Pancreas (tissue), 10 donors: Measurements from ENCODE around the gene CXCL9. TPM values are rescaled to one million over a fixed set of nuclear protein-coding genes. Genes with fewer than 3 reads are reported as not detected.

ENCODE experiments used
- ATAC-seq, 4 donors: fragments of 200-7000 bp; cut with Tn5 transposase; one replicate each; pipeline versions ENCODE4 v1.8.0 to v1.9.1; 2020; ENCODE audit warnings: mild to moderate bottlenecking in 4 of 4, moderate library complexity in 4 of 4
- DNase-seq, 6 donors: peaks; one replicate each; pipeline ENCODE4 v3.0.0-alpha.2; 2020
- FAIRE-seq: peaks from 2 replicates; lab custom pipeline; 2012; peaks lifted over from hg19 to GRCh38; lab: Jason Lieb, UNC
- H3K27ac ChIP-seq, 4 donors: fragments of 200-600 bp; sonication (generic); 1 replicate in 3 of 4; 2 replicates in 1 of 4; pipeline versions ENCODE4 v1.5.0 to v1.8.0; 2020
- H3K27me3 ChIP-seq, 4 donors: fragments of 200-600 bp; one replicate each; pipeline ENCODE4 v1.8.0; 2021
- H3K36me3 ChIP-seq, 3 donors: fragments of 200-600 bp; sonication (generic) in 1 of 3; one replicate each; pipeline versions ENCODE4 v1.5.0 to v1.8.0; 2020 to 2021
- H3K4me1 ChIP-seq, 3 donors: fragments of 200-600 bp; one replicate each; pipeline ENCODE4 v1.8.0; 2021
- H3K4me3 ChIP-seq, 4 donors: fragments of 200-600 bp; sonication (generic) in 2 of 4; one replicate each; pipeline versions ENCODE4 v1.5.0 to v1.8.0; 2020 to 2021
- H3K9me3 ChIP-seq, 4 donors: fragments of 200-600 bp; one replicate each; pipeline ENCODE4 v1.8.0; 2021
- CTCF ChIP-seq, 4 donors: fragments of 200-600 bp; sonication (generic) in 3 of 4; IDR thresholded peaks; one replicate each; pipeline versions ENCODE4 v1.5.0 to v1.8.0; 2021; ENCODE audit warnings: antibody characterized with exemption in 4 of 4
- WGBS, 2 donors: extraction: QIAGEN DNeasy Blood & Tissue Kit; methylation state at CpG; one replicate each; pipeline ENCODE4 v1.1.7; 2013; 5-methylcytosine and 5-hydroxymethylcytosine counted together
- intact Hi-C, 3 donors: fragments of 100-400 bp; cut with DNase I; formaldehyde crosslinking; loops; one replicate each; pipeline versions ENCODE4 v1.11.1 to v1.14.2; 2022
- polyA plus RNA-seq, 2 donors: library from polyadenylated mRNA; stranded (reverse); fragments of 200-250 nt; gene quantifications; one replicate each; pipeline ENCODE4 v1.2.3, GENCODE V29; 2013
- total RNA-seq, 6 donors: library from RNA; stranded (reverse); fragmentation: NEBNext Ultra II Directional in 4 of 6; extraction: Animal tissue kit (Norgen Biotek cat#: 25700) in 4 of 6; gene quantifications; one replicate each; pipeline versions ENCODE4 v1.2.1 to v1.2.4, GENCODE V29; 2021 to 2023
- donor health status: healthy with polysubstance abuse.
- donor health status: DM: no; HTN: no; CAD: no; lungs with moderate emphysema.
- donor health status: DM: no; HTN: no; CAD: no.
- donor health status: control.
- donor health status: control.
- donor health status: Bipolar disorder and iron deficiency.
- donor health status: DM: yes; HTN: yes; CAD: no.
- donor health status: DM: no; HTN: no; CAD: no.
- donor health status: DM: no; HTN: no; CAD: no.
- donor health status: DM: yes; HTN: yes; CAD: no.

CXCL9 gene
- total and polyA plus RNA-seq, 8 donors = 0.05 to 0.87 (median 0.16) TPM; not detected in 1

- intact Hi-C loops = no loop called here
- no peak for ATAC-seq
Observed at GRCh38 chr4:75985116-75985515, 22.2 kb downstream of the CXCL9 start.

GRCh38 chr4:75980576-75980975 is 26.7 kb downstream of the CXCL9 start:
- Histone ChIP-seq H3K4me3 (no peak overlapping the region), H3K9me3 (no peaks in the 10 kb centered on the region), H3K36me3 (peaks cover 0 to 37% (median 18%) of the 10 kb centered on the region in 3 donors), H3K27ac (no peak overlapping the region), H3K27me3 (no peaks in the 10 kb centered on the region), H3K4me1 (no peaks in the 10 kb centered on the region)
- 87 to 96% methylated on average over 4 of the region's 4 CpGs for WGBS, 2 donors
- FAIRE-seq (no peak), ATAC-seq (no peak), DNase-seq (no peak)
- intact Hi-C loops = no loop called here
- TF ChIP-seq CTCF (IDR thresholded peaks at IDR 0.05) = no peak

More at GRCh38 chr4:75985116-75985515, 22.2 kb downstream of the CXCL9 start:
- Histone ChIP-seq H3K4me1 (peaks cover 0 to 8% (median 3%) of the 10 kb centered on the region in 3 donors), H3K9me3 (no peaks in the 10 kb centered on the region), H3K27me3 (no peaks in the 10 kb centered on the region), H3K27ac (no peak overlapping the region), H3K36me3 (peaks cover 0 to 11% (median 0%) of the 10 kb centered on the region in 3 donors), H3K4me3 (no peak overlapping the region)
- no peak for TF ChIP-seq CTCF (IDR thresholded peaks at IDR 0.05)
- 76 to 86% methylated on average over 3 of the region's 3 CpGs for WGBS, 2 donors
- no peak for DNase-seq
- FAIRE-seq = no peak

GRCh38 chr4:75976177-75976576 is 31.1 kb downstream of the CXCL9 start:
- intact Hi-C loops = no loop called here
- no peak for ATAC-seq

GRCh38 chr4:75973766-75974165 is 33.5 kb downstream of the CXCL9 start:
- no peak for TF ChIP-seq CTCF (IDR thresholded peaks at IDR 0.05)
- FAIRE-seq (no peak), ATAC-seq (no peak), DNase-seq (no peak)
- no peaks in the 10 kb centered on the region for H3K27me3 ChIP-seq
- intact Hi-C loops = no loop called here
- peaks cover 0 to 86% (median 56%) of the 10 kb centered on the region in 3 donors for H3K36me3 ChIP-seq
- no peak overlapping the region for H3K4me3 ChIP-seq
- no peaks in the 10 kb centered on the region for H3K4me1 ChIP-seq
- no peaks in the 10 kb centered on the region for H3K9me3 ChIP-seq
- H3K27ac ChIP-seq = no peak overlapping the region

More at GRCh38 chr4:75976177-75976576, 31.1 kb downstream of the CXCL9 start:
- TF ChIP-seq CTCF (IDR thresholded peaks at IDR 0.05) = no peak
- Histone ChIP-seq H3K4me3 (no peak overlapping the region), H3K9me3 (no peaks in the 10 kb centered on the region), H3K36me3 (peaks cover 0 to 75% (median 35%) of the 10 kb centered on the region in 3 donors), H3K27me3 (no peaks in the 10 kb centered on the region), H3K4me1 (no peaks in the 10 kb centered on the region), H3K27ac (no peak overlapping the region)
- FAIRE-seq = no peak
- WGBS, 2 donors = 99% methylated on average over 2 of the region's 2 CpGs
- no peak for DNase-seq

- TF ChIP-seq CTCF (IDR thresholded peaks at IDR 0.05) = no peak
- no peaks in the 10 kb centered on the region for H3K9me3 ChIP-seq
- DNase-seq (no peak), FAIRE-seq (no peak), ATAC-seq (no peak)
- 87 to 88% methylated on average over 3 of the region's 3 CpGs for WGBS, 2 donors
- H3K27ac ChIP-seq = no peak overlapping the region
- no peaks in the 10 kb centered on the region for H3K4me1 ChIP-seq
- H3K4me3 ChIP-seq = no peak overlapping the region
- H3K36me3 ChIP-seq = peaks cover 4 to 88% (median 42%) of the 10 kb centered on the region in 3 donors
- no peaks in the 10 kb centered on the region for H3K27me3 ChIP-seq
- intact Hi-C loops = no loop called here
Observed at GRCh38 chr4:75968084-75968483, 39.2 kb downstream of the CXCL9 start.
